ENCODE measurements around the gene WSB1. TPM values are rescaled to one million over a fixed set of nuclear protein-coding genes. Genes with fewer than 3 reads are reported as not detected.
A peak's percentile ranks its signal among the peaks of the same experiment; 100 is the strongest.
"Not testable (repeated sequence)": the region's sequence is repeated elsewhere in the genome, so short reads cannot be mapped to it uniquely, and the experiment has no call there.

Gene WSB1
- total RNA-seq, 1 experiment from 2014 or later = 35.1 TPM

GRCh38 chr17:27247071-27247957, 46.6 kb upstream of the WSB1 start:
- no peaks in the 10 kb centered on the region for H3K79me2 ChIP-seq (ENCODE audit: low read length)
- H4K20me1 ChIP-seq (ENCODE audit: low read length) = no peaks in the 10 kb centered on the region
- H2AFZ ChIP-seq (ENCODE audit: low read length) = no peak overlapping the region
- no TSS peak for BruUV-seq (replicated peaks)
- ChIA-PET POLR2A (ENCODE audit: unreplicated experiment) (interaction anchor here (0.7 kb wide), 1 partner anchor 56 kb away, joined by 3 read pairs; no protein-coding TSS in a partner anchor), CTCF (interaction anchor here (0.6 kb wide), 1 partner anchor 11 kb away, joined by 3 read pairs; no protein-coding TSS in a partner anchor)
- no peaks in the 10 kb centered on the region for H3K9me2 ChIP-seq (replicated peaks; ENCODE audit: low read length)
- H3K27me3 ChIP-seq (ENCODE audit: low read length) = no peaks in the 10 kb centered on the region
- TF ChIP-seq, protein P1, sequence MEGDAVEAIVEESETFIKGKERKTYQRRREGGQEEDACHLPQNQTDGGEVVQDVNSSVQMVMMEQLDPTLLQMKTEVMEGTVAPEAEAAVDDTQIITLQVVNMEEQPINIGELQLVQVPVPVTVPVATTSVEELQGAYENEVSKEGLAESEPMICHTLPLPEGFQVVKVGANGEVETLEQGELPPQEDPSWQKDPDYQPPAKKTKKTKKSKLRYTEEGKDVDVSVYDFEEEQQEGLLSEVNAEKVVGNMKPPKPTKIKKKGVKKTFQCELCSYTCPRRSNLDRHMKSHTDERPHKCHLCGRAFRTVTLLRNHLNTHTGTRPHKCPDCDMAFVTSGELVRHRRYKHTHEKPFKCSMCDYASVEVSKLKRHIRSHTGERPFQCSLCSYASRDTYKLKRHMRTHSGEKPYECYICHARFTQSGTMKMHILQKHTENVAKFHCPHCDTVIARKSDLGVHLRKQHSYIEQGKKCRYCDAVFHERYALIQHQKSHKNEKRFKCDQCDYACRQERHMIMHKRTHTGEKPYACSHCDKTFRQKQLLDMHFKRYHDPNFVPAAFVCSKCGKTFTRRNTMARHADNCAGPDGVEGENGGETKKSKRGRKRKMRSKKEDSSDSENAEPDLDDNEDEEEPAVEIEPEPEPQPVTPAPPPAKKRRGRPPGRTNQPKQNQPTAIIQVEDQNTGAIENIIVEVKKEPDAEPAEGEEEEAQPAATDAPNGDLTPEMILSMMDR (conservative IDR thresholded peaks at IDR 0.05; ENCODE audit: low read depth, low read length) = no peak
- TF ChIP-seq EZH2phosphoT487 (IDR thresholded peaks at IDR 0.05; ENCODE audit: borderline replicate concordance, low read length) (0 out of 2 replicates have a peak, but pooled peaks have one; percentile 27), EZH2 (IDR thresholded peaks at IDR 0.05; ENCODE audit: low read length, unreplicated experiment) (no peak)
- H3K4me1 ChIP-seq (ENCODE audit: insufficient read depth, low read length) = peaks cover 52% of the 10 kb centered on the region
- peak overlapping the region; percentile 33; the same call in 1 of the 2 replicates for H3K4me3 ChIP-seq (ENCODE audit: low read length)
- peak overlapping the region; percentile 73 for H3K4me2 ChIP-seq (ENCODE audit: low read length)
- peak; percentile 82 for ATAC-seq
- intact Hi-C loops (cut with micrococcal nuclease) = loop anchor here (1.0 kb wide), 2 partner anchors 47 to 85 kb away; partner anchors contain the start of gene WSB1
- no peaks in the 10 kb centered on the region for H3K36me3 ChIP-seq (ENCODE audit: low read depth, low read length)
- peak overlapping the region; percentile 80 for H3K27ac ChIP-seq (ENCODE audit: low read length)
- H3K9ac ChIP-seq (ENCODE audit: low read length) = peak overlapping the region; percentile 46; the same call in 1 of the 2 replicates
- no peaks in the 10 kb centered on the region for H3K9me3 ChIP-seq (ENCODE audit: low read length)
- peak; percentile 98 for DNase-seq
- H3F3A ChIP-seq (ENCODE audit: low read length, unreplicated experiment) = no peaks in the 10 kb centered on the region

- Histone ChIP-seq H3K36me3 (ENCODE audit: low read depth, low read length) (no peaks in the 10 kb centered on the region), H3K4me2 (ENCODE audit: low read length) (peak overlapping the region; percentile 36; the same call in 1 of the 2 replicates), H3K4me1 (ENCODE audit: insufficient read depth, low read length) (peaks cover 45% of the 10 kb centered on the region), H3K79me2 (ENCODE audit: low read length) (no peaks in the 10 kb centered on the region), H3K27me3 (ENCODE audit: low read length) (no peaks in the 10 kb centered on the region), H3K4me3 (ENCODE audit: low read length) (no peak overlapping the region), H3F3A (ENCODE audit: low read length, unreplicated experiment) (no peaks in the 10 kb centered on the region), H3K9me3 (ENCODE audit: low read length) (no peaks in the 10 kb centered on the region), H3K9me2 (replicated peaks; ENCODE audit: low read length) (no peaks in the 10 kb centered on the region), H2AFZ (ENCODE audit: low read length) (no peak overlapping the region), H4K20me1 (ENCODE audit: low read length) (no peaks in the 10 kb centered on the region), H3K9ac (ENCODE audit: low read length) (no peak overlapping the region), H3K27ac (ENCODE audit: low read length) (peak overlapping the region; percentile 78)
- no TSS peak for BruUV-seq (replicated peaks)
- intact Hi-C loops (cut with micrococcal nuclease) = loop anchor here (1.0 kb wide), 2 partner anchors 46 to 84 kb away; partner anchors contain the start of gene WSB1
- POLR2A ChIA-PET (ENCODE audit: unreplicated experiment) = interaction anchor here (0.7 kb wide), 1 partner anchor 56 kb away, joined by 3 read pairs; no protein-coding TSS in a partner anchor
- no peak for DNase-seq
- CTCF ChIA-PET = interaction anchor here (0.6 kb wide), 1 partner anchor 11 kb away, joined by 3 read pairs; no protein-coding TSS in a partner anchor
- no peak for ATAC-seq
- TF ChIP-seq EZH2phosphoT487 (IDR thresholded peaks at IDR 0.05; ENCODE audit: borderline replicate concordance, low read length) = no peak
- TF ChIP-seq, protein P1 (conservative IDR thresholded peaks at IDR 0.05; ENCODE audit: low read depth, low read length) = no peak
- TF ChIP-seq EZH2 (IDR thresholded peaks at IDR 0.05; ENCODE audit: low read length, unreplicated experiment) = no peak
Measured at GRCh38 chr17:27247958-27248342, 46.0 kb upstream of the WSB1 start.

DNA sequence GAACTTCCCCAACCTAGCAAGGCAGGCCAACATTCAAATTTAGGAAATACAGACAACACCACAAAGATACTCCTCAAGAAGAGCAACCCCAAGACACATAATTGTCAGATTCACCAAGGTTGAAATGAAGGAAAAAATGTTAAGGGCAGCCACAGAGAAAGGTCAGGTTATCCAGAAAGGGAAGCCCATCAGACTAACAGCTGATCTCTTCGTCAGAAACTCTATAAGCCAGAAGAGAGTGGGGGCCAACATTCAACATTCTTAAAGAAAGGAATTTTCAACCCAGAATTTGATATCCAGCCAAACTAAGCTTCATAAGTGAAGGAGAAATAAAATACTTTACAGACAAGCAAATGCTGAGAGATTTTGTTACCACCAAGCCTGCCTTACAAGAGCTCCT, 43.1 kb upstream of the WSB1 start:
- CTCF ChIA-PET; BruUV-seq (replicated peaks); H3K36me3 ChIP-seq (ENCODE audit: low read depth, low read length); H4K20me1 ChIP-seq (ENCODE audit: low read length); H3K9ac ChIP-seq (ENCODE audit: low read length); DNase-seq; H3K9me2 ChIP-seq (replicated peaks; ENCODE audit: low read length); POLR2A ChIA-PET (ENCODE audit: unreplicated experiment); H3K27ac ChIP-seq (ENCODE audit: low read length); H2AFZ ChIP-seq (ENCODE audit: low read length); H3K27me3 ChIP-seq (ENCODE audit: low read length); H3F3A ChIP-seq (ENCODE audit: low read length, unreplicated experiment); H3K79me2 ChIP-seq (ENCODE audit: low read length); H3K4me3 ChIP-seq (ENCODE audit: low read length); H3K4me2 ChIP-seq (ENCODE audit: low read length); ATAC-seq; intact Hi-C loops (cut with micrococcal nuclease); H3K9me3 ChIP-seq (ENCODE audit: low read length): not testable (repeated sequence)
- peaks cover 20% of the 10 kb centered on the region for H3K4me1 ChIP-seq (ENCODE audit: insufficient read depth, low read length)

GRCh38 chr17:27254802-27255201, 39.1 kb upstream of the WSB1 start:
- H4K20me1 ChIP-seq (ENCODE audit: low read length); H2AFZ ChIP-seq (ENCODE audit: low read length); H3K4me3 ChIP-seq (ENCODE audit: low read length); H3K36me3 ChIP-seq (ENCODE audit: low read depth, low read length); BruUV-seq (replicated peaks); intact Hi-C loops (cut with micrococcal nuclease); ATAC-seq; H3K4me2 ChIP-seq (ENCODE audit: low read length); H3K27ac ChIP-seq (ENCODE audit: low read length); DNase-seq; CTCF ChIA-PET; H3K9me3 ChIP-seq (ENCODE audit: low read length); H3K9me2 ChIP-seq (replicated peaks; ENCODE audit: low read length); H3K27me3 ChIP-seq (ENCODE audit: low read length); H3K9ac ChIP-seq (ENCODE audit: low read length); POLR2A ChIA-PET (ENCODE audit: unreplicated experiment); H3K79me2 ChIP-seq (ENCODE audit: low read length); H3F3A ChIP-seq (ENCODE audit: low read length, unreplicated experiment): not testable (repeated sequence)
- peaks cover 15% of the 10 kb centered on the region for H3K4me1 ChIP-seq (ENCODE audit: insufficient read depth, low read length)
